HG02884 (cell line): Measurements from ENCODE around the gene FRRS1.
"Not testable (repeated sequence)": the region's sequence is repeated elsewhere in the genome, so short reads cannot be mapped to it uniquely, and the experiment has no call there.

ENCODE experiments used
- ATAC-seq: cut with Tn5 transposase; IDR thresholded peaks from one replicate; pipeline ENCODE4 v1.9.1; 2021; ENCODE audit warnings: mild to moderate bottlenecking, moderate library complexity; ENCODE audit not compliant: unreplicated experiment

The FRRS1 gene

GRCh38 chr1:99768104-99768503, 1.7 kb upstream of the FRRS1 start:
- ATAC-seq = no peak

- no peak for ATAC-seq
These were observed 1.5 kb downstream of the FRRS1 start for GRCh38 chr1:99764909-99765308.

- no peak for ATAC-seq
These were observed 2.0 kb downstream of the FRRS1 start for GRCh38 chr1:99764439-99764838.

- no peak for ATAC-seq
These were observed 2.5 kb downstream of the FRRS1 start for GRCh38 chr1:99763956-99764355.

- ATAC-seq = no peak
These were observed 4.7 kb downstream of the FRRS1 start for GRCh38 chr1:99761774-99762173.

- ATAC-seq = no peak
These were observed 6.8 kb downstream of the FRRS1 start for GRCh38 chr1:99759518-99760160.

GRCh38 chr1:99758686-99759517, 7.5 kb downstream of the FRRS1 start:
- ATAC-seq = not testable (repeated sequence)

- peak; percentile 66 for ATAC-seq
These were observed 8.3 kb downstream of the FRRS1 start for GRCh38 chr1:99758073-99758511.

GRCh38 chr1:99756598-99756997, 9.8 kb downstream of the FRRS1 start:
- ATAC-seq = no peak

- ATAC-seq = no peak
These were observed 10.8 kb downstream of the FRRS1 start for GRCh38 chr1:99755664-99756063.

GRCh38 chr1:99754697-99755096, 11.7 kb downstream of the FRRS1 start:
- ATAC-seq = no peak

GRCh38 chr1:99754055-99754626, 12.3 kb downstream of the FRRS1 start:
- no peak for ATAC-seq

GRCh38 chr1:99751877-99752504, 14.4 kb downstream of the FRRS1 start:
- peak; percentile 77 for ATAC-seq

- peak; percentile 70 for ATAC-seq
These were observed 16.7 kb downstream of the FRRS1 start for GRCh38 chr1:99749504-99750347.

- ATAC-seq = no peak
These were observed 18.0 kb downstream of the FRRS1 start for GRCh38 chr1:99748419-99748818.

- ATAC-seq = no peak
These were observed 20.8 kb downstream of the FRRS1 start for GRCh38 chr1:99745684-99746083.

GRCh38 chr1:99745061-99745460, 21.4 kb downstream of the FRRS1 start:
- no peak for ATAC-seq

GRCh38 chr1:99740141-99740540, 26.3 kb downstream of the FRRS1 start:
- no peak for ATAC-seq

GRCh38 chr1:99738858-99739465, 27.5 kb downstream of the FRRS1 start:
- no peak for ATAC-seq

- ATAC-seq = no peak
These were observed 29.4 kb downstream of the FRRS1 start for GRCh38 chr1:99737016-99737415.
